ENCODE measurements around the gene TFCP2L1. TPM values are rescaled to one million over a fixed set of nuclear protein-coding genes. Genes with fewer than 3 reads are reported as not detected.

The TFCP2L1 gene
- total RNA-seq, 1 experiment from 2014 or later: 4.3 TPM

DNA sequence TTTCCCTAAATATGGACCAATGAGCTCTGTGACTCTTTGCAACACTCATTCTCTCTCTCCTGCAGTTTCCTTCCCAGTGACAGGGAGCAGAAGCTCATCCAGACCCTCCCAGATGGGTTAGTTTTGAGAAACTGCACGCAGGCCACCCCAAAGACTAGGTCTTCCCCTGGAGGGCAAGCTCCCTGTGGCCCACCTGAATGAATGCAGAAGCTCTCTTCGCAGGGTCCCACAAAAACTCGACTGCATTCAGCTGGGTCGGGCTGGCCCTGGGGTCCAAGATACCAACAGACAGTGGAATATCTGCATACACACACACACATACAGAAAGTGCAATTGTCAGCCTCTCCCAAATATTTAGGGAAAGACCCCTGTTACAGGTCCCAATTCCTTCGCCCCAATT, 37.0 kb downstream of the TFCP2L1 start (continued):
- TF ChIP-seq JAZF1 (CRISPR knock-in tag; IDR thresholded peaks at IDR 0.05) (no peak), NR2C2 (CRISPR knock-in tag; IDR thresholded peaks at IDR 0.05) (no peak), ZNF219 (CRISPR knock-in tag; IDR thresholded peaks at IDR 0.05; ENCODE audit: borderline replicate concordance) (no peak), CREB1 (CRISPR knock-in tag; IDR thresholded peaks at IDR 0.05) (no peak), SMAD4 (CRISPR knock-in tag; IDR thresholded peaks at IDR 0.05) (no peak), GABPB1 (CRISPR knock-in tag; IDR thresholded peaks at IDR 0.05) (no peak)
- TF ChIP-seq, protein P1, sequence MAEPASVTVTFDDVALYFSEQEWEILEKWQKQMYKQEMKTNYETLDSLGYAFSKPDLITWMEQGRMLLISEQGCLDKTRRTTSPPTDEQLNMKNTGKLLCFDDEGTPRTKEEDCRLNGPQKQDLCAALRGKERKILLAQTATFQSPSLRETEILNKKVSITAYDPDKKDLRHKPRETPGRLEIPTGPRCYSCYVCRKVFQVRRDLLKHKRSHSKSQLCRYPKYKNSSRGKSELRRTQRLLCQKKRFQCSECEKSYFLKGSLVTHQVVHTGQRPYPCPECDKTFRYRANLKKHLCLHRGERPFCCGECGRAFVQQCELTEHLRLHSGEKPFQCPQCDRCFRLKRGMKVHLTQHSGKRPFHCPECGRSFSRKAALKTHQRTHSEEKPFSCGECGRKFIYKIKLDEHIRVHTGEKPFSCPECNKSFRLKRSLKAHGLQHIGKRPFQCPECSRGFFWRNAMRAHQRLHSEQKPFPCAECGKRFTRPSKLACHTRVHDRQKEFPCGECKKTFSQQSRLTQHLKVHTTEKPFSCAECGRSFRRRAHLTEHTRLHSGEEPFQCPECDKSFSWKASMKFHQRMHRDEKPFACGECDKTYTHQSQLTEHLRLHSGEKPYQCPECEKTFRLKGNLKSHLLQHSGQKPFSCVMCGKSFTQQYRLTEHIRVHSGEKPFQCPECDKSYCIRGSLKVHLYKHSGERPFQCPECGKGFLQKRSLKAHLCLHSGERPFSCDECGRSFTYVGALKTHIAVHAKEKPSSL (CRISPR knock-in tag; conservative IDR thresholded peaks at IDR 0.05): no peak
- TF ChIP-seq, protein P2, sequence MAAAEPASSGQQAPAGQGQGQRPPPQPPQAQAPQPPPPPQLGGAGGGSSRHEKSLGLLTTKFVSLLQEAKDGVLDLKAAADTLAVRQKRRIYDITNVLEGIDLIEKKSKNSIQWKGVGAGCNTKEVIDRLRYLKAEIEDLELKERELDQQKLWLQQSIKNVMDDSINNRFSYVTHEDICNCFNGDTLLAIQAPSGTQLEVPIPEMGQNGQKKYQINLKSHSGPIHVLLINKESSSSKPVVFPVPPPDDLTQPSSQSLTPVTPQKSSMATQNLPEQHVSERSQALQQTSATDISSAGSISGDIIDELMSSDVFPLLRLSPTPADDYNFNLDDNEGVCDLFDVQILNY (CRISPR knock-in tag; IDR thresholded peaks at IDR 0.05): no peak
- TF ChIP-seq, protein P3, sequence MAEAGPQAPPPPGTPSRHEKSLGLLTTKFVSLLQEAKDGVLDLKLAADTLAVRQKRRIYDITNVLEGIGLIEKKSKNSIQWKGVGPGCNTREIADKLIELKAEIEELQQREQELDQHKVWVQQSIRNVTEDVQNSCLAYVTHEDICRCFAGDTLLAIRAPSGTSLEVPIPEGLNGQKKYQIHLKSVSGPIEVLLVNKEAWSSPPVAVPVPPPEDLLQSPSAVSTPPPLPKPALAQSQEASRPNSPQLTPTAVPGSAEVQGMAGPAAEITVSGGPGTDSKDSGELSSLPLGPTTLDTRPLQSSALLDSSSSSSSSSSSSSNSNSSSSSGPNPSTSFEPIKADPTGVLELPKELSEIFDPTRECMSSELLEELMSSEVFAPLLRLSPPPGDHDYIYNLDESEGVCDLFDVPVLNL (CRISPR knock-in tag; IDR thresholded peaks at IDR 0.05; ENCODE audit: borderline replicate concordance, low read depth): no peak

DNA sequence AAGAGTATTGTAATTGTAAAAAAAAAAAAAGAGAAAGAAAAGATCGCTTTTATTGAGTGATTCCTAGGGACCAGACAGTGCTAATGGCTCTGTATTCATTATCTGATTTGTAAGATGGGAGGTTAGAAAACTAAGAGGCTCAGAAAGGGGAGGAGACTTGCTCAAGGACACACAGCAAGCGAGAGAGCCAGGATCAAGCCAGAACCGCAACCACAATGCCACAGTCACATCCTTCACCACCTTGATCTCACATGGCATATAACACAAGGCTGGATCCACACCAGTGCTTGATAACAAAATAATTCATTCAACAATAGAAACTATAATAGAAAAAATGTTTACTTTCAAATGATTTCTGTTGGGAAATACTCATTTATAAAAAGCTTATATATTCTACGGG, 37.5 kb downstream of the TFCP2L1 start:
- TF ChIP-seq, protein P4, sequence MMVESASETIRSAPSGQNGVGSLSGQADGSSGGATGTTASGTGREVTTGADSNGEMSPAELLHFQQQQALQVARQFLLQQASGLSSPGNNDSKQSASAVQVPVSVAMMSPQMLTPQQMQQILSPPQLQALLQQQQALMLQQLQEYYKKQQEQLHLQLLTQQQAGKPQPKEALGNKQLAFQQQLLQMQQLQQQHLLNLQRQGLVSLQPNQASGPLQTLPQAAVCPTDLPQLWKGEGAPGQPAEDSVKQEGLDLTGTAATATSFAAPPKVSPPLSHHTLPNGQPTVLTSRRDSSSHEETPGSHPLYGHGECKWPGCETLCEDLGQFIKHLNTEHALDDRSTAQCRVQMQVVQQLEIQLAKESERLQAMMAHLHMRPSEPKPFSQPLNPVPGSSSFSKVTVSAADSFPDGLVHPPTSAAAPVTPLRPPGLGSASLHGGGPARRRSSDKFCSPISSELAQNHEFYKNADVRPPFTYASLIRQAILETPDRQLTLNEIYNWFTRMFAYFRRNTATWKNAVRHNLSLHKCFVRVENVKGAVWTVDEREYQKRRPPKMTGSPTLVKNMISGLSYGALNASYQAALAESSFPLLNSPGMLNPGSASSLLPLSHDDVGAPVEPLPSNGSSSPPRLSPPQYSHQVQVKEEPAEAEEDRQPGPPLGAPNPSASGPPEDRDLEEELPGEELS (CRISPR knock-in tag; IDR thresholded peaks at IDR 0.05): no peak
- TF ChIP-seq, protein P5, sequence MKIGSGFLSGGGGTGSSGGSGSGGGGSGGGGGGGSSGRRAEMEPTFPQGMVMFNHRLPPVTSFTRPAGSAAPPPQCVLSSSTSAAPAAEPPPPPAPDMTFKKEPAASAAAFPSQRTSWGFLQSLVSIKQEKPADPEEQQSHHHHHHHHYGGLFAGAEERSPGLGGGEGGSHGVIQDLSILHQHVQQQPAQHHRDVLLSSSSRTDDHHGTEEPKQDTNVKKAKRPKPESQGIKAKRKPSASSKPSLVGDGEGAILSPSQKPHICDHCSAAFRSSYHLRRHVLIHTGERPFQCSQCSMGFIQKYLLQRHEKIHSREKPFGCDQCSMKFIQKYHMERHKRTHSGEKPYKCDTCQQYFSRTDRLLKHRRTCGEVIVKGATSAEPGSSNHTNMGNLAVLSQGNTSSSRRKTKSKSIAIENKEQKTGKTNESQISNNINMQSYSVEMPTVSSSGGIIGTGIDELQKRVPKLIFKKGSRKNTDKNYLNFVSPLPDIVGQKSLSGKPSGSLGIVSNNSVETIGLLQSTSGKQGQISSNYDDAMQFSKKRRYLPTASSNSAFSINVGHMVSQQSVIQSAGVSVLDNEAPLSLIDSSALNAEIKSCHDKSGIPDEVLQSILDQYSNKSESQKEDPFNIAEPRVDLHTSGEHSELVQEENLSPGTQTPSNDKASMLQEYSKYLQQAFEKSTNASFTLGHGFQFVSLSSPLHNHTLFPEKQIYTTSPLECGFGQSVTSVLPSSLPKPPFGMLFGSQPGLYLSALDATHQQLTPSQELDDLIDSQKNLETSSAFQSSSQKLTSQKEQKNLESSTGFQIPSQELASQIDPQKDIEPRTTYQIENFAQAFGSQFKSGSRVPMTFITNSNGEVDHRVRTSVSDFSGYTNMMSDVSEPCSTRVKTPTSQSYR (CRISPR knock-in tag; IDR thresholded peaks at IDR 0.05): no peak
- TF ChIP-seq ZBTB21 (CRISPR knock-in tag; IDR thresholded peaks at IDR 0.05; ENCODE audit: borderline replicate concordance) (no peak), FOXJ3 (CRISPR knock-in tag; IDR thresholded peaks at IDR 0.05; ENCODE audit: borderline replicate concordance) (no peak), CREM (CRISPR knock-in tag; IDR thresholded peaks at IDR 0.05) (no peak), ZNF232 (CRISPR knock-in tag; IDR thresholded peaks at IDR 0.05) (no peak), GTF2I (CRISPR knock-in tag; conservative IDR thresholded peaks at IDR 0.05) (no peak)
- TF ChIP-seq, protein P6, sequence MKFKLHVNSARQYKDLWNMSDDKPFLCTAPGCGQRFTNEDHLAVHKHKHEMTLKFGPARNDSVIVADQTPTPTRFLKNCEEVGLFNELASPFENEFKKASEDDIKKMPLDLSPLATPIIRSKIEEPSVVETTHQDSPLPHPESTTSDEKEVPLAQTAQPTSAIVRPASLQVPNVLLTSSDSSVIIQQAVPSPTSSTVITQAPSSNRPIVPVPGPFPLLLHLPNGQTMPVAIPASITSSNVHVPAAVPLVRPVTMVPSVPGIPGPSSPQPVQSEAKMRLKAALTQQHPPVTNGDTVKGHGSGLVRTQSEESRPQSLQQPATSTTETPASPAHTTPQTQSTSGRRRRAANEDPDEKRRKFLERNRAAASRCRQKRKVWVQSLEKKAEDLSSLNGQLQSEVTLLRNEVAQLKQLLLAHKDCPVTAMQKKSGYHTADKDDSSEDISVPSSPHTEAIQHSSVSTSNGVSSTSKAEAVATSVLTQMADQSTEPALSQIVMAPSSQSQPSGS (CRISPR knock-in tag; IDR thresholded peaks at IDR 0.05; ENCODE audit: borderline replicate concordance, low read depth): no peak
- Mint-ChIP-seq H3K9me3 (no peaks in the 10 kb centered on the region), H3K27me3 (ENCODE audit: low read depth) (no peaks in the 10 kb centered on the region), H3K36me3 (no peaks in the 10 kb centered on the region), H3K27ac (no peak overlapping the region), H3K4me3 (no peak overlapping the region), H3K4me1 (peaks cover 2% of the 10 kb centered on the region; the same call in 1 of the 2 replicates)
- ATAC-seq (no peak), DNase-seq (ENCODE audit: low spot score) (no peak)
- CTCF ChIA-PET: interaction anchor here (1.0 to 1.1 kb wide), 2 partner anchors 109 to 119 kb away, joined by 6 read pairs; no protein-coding TSS in a partner anchor
- POLR2A ChIA-PET: no interaction called here
